HepG2 (cell line): Measurements from ENCODE around the gene ROBO2. TPM values are rescaled to one million over a fixed set of nuclear protein-coding genes. Genes with fewer than 3 reads are reported as not detected.

Experiments
- ATAC-seq: fragments of 200-7000 bp; cut with Tn5 transposase; 3 replicates; pipeline ENCODE4 v1.9.1; 2020; ENCODE audit warnings: mild to moderate bottlenecking, moderate library complexity
- BruUV-seq: library from RNA; stranded (reverse); fragments of 400-500 nt; replicated peaks from 2 replicates; lab custom pipeline; 2021; lab: Mats Ljungman, UMichigan
- CTCF ChIA-PET: fragments of 300-600 bp; formaldehyde crosslinking; extraction: SDS; loops from one replicate; lab custom pipeline; 2021; ENCODE audit warnings: low total read pairs, inconsistent platforms, low intra/inter-chr PET ratio; lab: Yijun Ruan, JAX
- POLR2A ChIA-PET: fragments of 350-600 bp; sonication (Branson Sonifier 250); formaldehyde crosslinking; loops from one replicate; lab custom pipeline; 2020; ENCODE audit warnings: antibody characterized with exemption, inconsistent platforms; lab: Yijun Ruan, JAX
- DNase-seq: peaks from one replicate; pipeline ENCODE4 v3.0.0-alpha.2; 2015; ENCODE audit warnings: low spot score
- FAIRE-seq: peaks from 3 replicates; lab custom pipeline; 2011; peaks lifted over from hg19 to GRCh38; lab: Jason Lieb, UNC
- H2AFZ ChIP-seq: one replicate; pipeline ENCODE4 v1.6.1; 2011; ENCODE audit warnings: low read length, inconsistent platforms
- H3K27ac ChIP-seq: fragments of 300-600 bp; 3 replicates; pipeline ENCODE4 v1.8.0; 2011; ENCODE audit warnings: mixed run types, mild to moderate bottlenecking, mixed read lengths, low read length, inconsistent platforms; ENCODE audit not compliant: insufficient read depth; ENCODE audit errors: extremely low read length
- H3K27me3 ChIP-seq, 2 experiments: fragments of 200-600 bp in 1 of 2; 2 replicates in 1 of 2; 3 replicates in 1 of 2; pipeline versions ENCODE4 v1.6.0 to v1.8.0; 2011; ENCODE audit warnings: low read length in 2 of 2, mild to moderate bottlenecking in 2 of 2, moderate library complexity in 2 of 2, inconsistent platforms in 1 of 2; ENCODE audit not compliant: insufficient read depth in 2 of 2, control insufficient read depth in 1 of 2
- H3K36me3 ChIP-seq, 2 experiments: fragments of 200-600 bp in 1 of 2; replicated peaks in 1 of 2; 2 replicates in 1 of 2; 3 replicates in 1 of 2; pipeline versions ENCODE4 v1.5.1 to v1.8.0; 2011; ENCODE audit warnings: low read length in 2 of 2, inconsistent platforms in 1 of 2; ENCODE audit not compliant: insufficient read depth in 2 of 2, control insufficient read depth in 1 of 2
- H3K4me1 ChIP-seq: 2 replicates; pipeline ENCODE4 v1.5.1; 2012; ENCODE audit warnings: low read length, inconsistent platforms; ENCODE audit not compliant: insufficient read depth
- H3K4me2 ChIP-seq: 2 replicates; pipeline ENCODE4 v1.6.0; 2011; ENCODE audit warnings: low read depth, low read length, inconsistent platforms
- H3K4me3 ChIP-seq, 3 experiments: fragments of 200-600 bp in 1 of 3; sonication (generic), shearing (Covaris generic) in 1 of 3; replicated peaks in 1 of 3; 2 replicates each; pipeline ENCODE4 v1.5.1; 2011 to 2016; ENCODE audit warnings: low read length in 3 of 3, inconsistent platforms in 2 of 3, low read depth in 2 of 3, mild to moderate bottlenecking in 2 of 3, control low read depth in 1 of 3, mixed read lengths in 1 of 3; ENCODE audit not compliant: insufficient read depth in 1 of 3
- H3K79me2 ChIP-seq: one replicate; pipeline ENCODE4 v1.6.1; 2011; ENCODE audit warnings: low read length, inconsistent platforms; ENCODE audit not compliant: insufficient read depth
- H3K9ac ChIP-seq: 2 replicates; pipeline ENCODE4 v1.6.0; 2011; ENCODE audit warnings: mild to moderate bottlenecking, low read depth, low read length, inconsistent platforms; ENCODE audit not compliant: insufficient read depth
- H3K9me3 ChIP-seq: 2 replicates; pipeline ENCODE4 v1.5.1; 2012; ENCODE audit warnings: mild to moderate bottlenecking, low read length
- H4K20me1 ChIP-seq: 2 replicates; pipeline ENCODE4 v1.6.0; 2011; ENCODE audit warnings: inconsistent platforms, mild to moderate bottlenecking, low read length, moderate library complexity; ENCODE audit not compliant: insufficient read depth
- ATRX ChIP-seq: sonication (generic); formaldehyde crosslinking; IDR thresholded peaks from 2 replicates; pipeline ENCODE4 v1.4.0; 2020; ENCODE audit warnings: missing genetic modification reagents, borderline replicate concordance
- CEBPG ChIP-seq: IDR thresholded peaks from 2 replicates; pipeline ENCODE4 v1.6.1; 2016
- KAT7 ChIP-seq: IDR thresholded peaks from 2 replicates; pipeline ENCODE4 v1.6.1; 2018; ENCODE audit warnings: borderline replicate concordance, missing compliant biosample characterization
- KAT8 ChIP-seq: IDR thresholded peaks from 2 replicates; pipeline ENCODE4 v1.6.1; 2016; ENCODE audit warnings: missing genetic modification reagents, missing compliant biosample characterization
- NFYB ChIP-seq: sonication (generic); formaldehyde crosslinking; IDR thresholded peaks from 2 replicates; pipeline ENCODE4 v1.4.0; 2020; ENCODE audit warnings: missing genetic modification reagents
- YY1 ChIP-seq: IDR thresholded peaks from 2 replicates; pipeline ENCODE4 v1.6.1; 2011; ENCODE audit warnings: low read length, low read depth, moderate library complexity, mild to moderate bottlenecking; ENCODE audit not compliant: insufficient read depth, insufficient replicate concordance
- ZNF17 ChIP-seq: sonication (generic); formaldehyde crosslinking; IDR thresholded peaks from 2 replicates; pipeline ENCODE4 v1.5.0; 2020; ENCODE audit warnings: mild to moderate bottlenecking, missing genetic modification reagents
- ZNF30 ChIP-seq: sonication (generic); formaldehyde crosslinking; IDR thresholded peaks from 2 replicates; pipeline ENCODE4 v1.5.0; 2020; ENCODE audit warnings: mild to moderate bottlenecking, missing genetic modification reagents
- ZNF558 ChIP-seq: sonication (generic); formaldehyde crosslinking; IDR thresholded peaks from 2 replicates; pipeline ENCODE4 v1.9.0; 2022; ENCODE audit warnings: mild to moderate bottlenecking, missing genetic modification reagents, borderline replicate concordance
- ZNF879 ChIP-seq: sonication (generic); formaldehyde crosslinking; IDR thresholded peaks from 2 replicates; pipeline ENCODE4 v1.8.1; 2023; ENCODE audit warnings: missing genetic modification reagents
- WGBS: methylation state at CpG from one replicate; pipeline ENCODE4 v1.1.6; 2017; ENCODE audit warnings: low lambda C conversion rate; 5-methylcytosine and 5-hydroxymethylcytosine counted together
- in situ Hi-C: cut with HindIII; loops from 2 replicates; pipeline ENCODE4 v1.10.0; 2017; ENCODE audit warnings: low pct_unique_long_range_greater_than_20kb; ENCODE audit not compliant: extremely low pct_ligation_motif_present
- intact Hi-C: fragments of 100-400 bp; cut with micrococcal nuclease; formaldehyde crosslinking; loops from one replicate; pipeline ENCODE4 v1.10.0; 2022; ENCODE audit not compliant: unreplicated experiment
- polyA plus RNA-seq, 8 experiments: library from polyadenylated mRNA; depleted of rRNA in 3 of 8; stranded (reverse) in 7 of 8; unstranded in 1 of 8; fragments of >200 nt; fragmentation: Illumina TruSeq in 4 of 8; extraction: Trizol in 4 of 8; gene quantifications; 2 replicates each; pipeline versions ENCODE4 v1.2.1 to v1.2.3, GENCODE V29; 2011 to 2016; ENCODE audit warnings: low read depth in 4 of 8, missing spikeins in 1 of 8, mixed read lengths in 1 of 8; ENCODE audit not compliant: insufficient read depth in 1 of 8
- total RNA-seq, 5 experiments: library from RNA; depleted of rRNA; stranded (reverse); fragments of >200 nt; fragmentation: Illumina TruSeq; extraction: Trizol; gene quantifications; 2 replicates each; pipeline ENCODE4 v1.2.3, GENCODE V29; 2016; ENCODE audit warnings: low read depth in 1 of 5
- TF ChIP-seq, protein P1 (sequence below): sonication (generic); formaldehyde crosslinking; conservative IDR thresholded peaks from 2 replicates; pipeline ENCODE4 v1.4.0; 2020; ENCODE audit warnings: missing genetic modification reagents
- TF ChIP-seq, protein P2 (sequence below): sonication (generic); formaldehyde crosslinking; IDR thresholded peaks from 2 replicates; pipeline ENCODE4 v1.5.0; 2020; ENCODE audit warnings: mild to moderate bottlenecking, missing genetic modification reagents
- TF ChIP-seq, protein P3 (sequence below): sonication (generic); formaldehyde crosslinking; IDR thresholded peaks from 2 replicates; pipeline ENCODE4 v1.4.0; 2020; ENCODE audit warnings: missing genetic modification reagents, mild to moderate bottlenecking, borderline replicate concordance
- TF ChIP-seq, protein P4 (sequence below): IDR thresholded peaks from 2 replicates; pipeline ENCODE4 v1.6.1; 2018; ENCODE audit warnings: missing genetic modification reagents, mild to moderate bottlenecking, missing compliant biosample characterization

The ROBO2 gene
- total and polyA plus RNA-seq, 2 of the 13 experiments (the other 11 are each of a cell fraction or from before 2014, with no cell fraction given) = not detected

DNA sequence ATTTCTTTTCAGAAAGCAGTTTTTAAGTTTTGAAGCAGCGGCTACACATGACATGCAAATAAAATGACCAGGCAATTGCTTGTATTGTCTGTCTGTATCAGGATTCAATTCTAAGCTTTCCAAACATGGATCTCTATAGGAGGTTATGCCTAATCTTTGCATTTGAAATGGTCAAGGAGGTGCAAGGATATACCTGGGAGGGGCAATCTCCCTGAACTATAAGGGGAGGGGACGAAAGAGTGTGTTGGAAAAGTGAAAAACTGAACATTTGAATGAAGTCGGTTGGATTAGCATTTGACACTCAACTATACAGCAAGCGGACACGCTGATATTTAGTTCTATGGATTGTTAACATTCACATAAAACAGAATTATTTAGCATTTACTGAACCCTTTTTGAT, 11.7 kb downstream of the ROBO2 start:
- no peak overlapping the region for H2AFZ ChIP-seq
- DNase-seq (no peak), ATAC-seq (no peak), FAIRE-seq (no peak)
- CTCF ChIA-PET = no interaction called here
- H3K79me2 ChIP-seq = no peaks in the 10 kb centered on the region
- in situ Hi-C loops = no loop called here
- intact Hi-C loops = no loop called here
- BruUV-seq = no TSS peak
- H3K4me3 ChIP-seq = no peak overlapping the region
- 75% methylated on average over 5 of the region's 5 CpGs for WGBS
- H3K9me3 ChIP-seq = no peaks in the 10 kb centered on the region
- H4K20me1 ChIP-seq = no peaks in the 10 kb centered on the region
- no peak overlapping the region for H3K27ac ChIP-seq
- H3K4me1 ChIP-seq = no peaks in the 10 kb centered on the region
- no peak overlapping the region for H3K4me2 ChIP-seq
- TF ChIP-seq CEBPG (CRISPR knock-in tag) = no peak
- TF ChIP-seq NFYB (CRISPR knock-in tag) = no peak
- TF ChIP-seq, protein P1, sequence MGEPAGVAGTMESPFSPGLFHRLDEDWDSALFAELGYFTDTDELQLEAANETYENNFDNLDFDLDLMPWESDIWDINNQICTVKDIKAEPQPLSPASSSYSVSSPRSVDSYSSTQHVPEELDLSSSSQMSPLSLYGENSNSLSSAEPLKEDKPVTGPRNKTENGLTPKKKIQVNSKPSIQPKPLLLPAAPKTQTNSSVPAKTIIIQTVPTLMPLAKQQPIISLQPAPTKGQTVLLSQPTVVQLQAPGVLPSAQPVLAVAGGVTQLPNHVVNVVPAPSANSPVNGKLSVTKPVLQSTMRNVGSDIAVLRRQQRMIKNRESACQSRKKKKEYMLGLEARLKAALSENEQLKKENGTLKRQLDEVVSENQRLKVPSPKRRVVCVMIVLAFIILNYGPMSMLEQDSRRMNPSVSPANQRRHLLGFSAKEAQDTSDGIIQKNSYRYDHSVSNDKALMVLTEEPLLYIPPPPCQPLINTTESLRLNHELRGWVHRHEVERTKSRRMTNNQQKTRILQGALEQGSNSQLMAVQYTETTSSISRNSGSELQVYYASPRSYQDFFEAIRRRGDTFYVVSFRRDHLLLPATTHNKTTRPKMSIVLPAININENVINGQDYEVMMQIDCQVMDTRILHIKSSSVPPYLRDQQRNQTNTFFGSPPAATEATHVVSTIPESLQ (CRISPR knock-in tag) = no peak
- TF ChIP-seq ZNF879 (CRISPR knock-in tag) = no peak
- TF ChIP-seq, protein P2, sequence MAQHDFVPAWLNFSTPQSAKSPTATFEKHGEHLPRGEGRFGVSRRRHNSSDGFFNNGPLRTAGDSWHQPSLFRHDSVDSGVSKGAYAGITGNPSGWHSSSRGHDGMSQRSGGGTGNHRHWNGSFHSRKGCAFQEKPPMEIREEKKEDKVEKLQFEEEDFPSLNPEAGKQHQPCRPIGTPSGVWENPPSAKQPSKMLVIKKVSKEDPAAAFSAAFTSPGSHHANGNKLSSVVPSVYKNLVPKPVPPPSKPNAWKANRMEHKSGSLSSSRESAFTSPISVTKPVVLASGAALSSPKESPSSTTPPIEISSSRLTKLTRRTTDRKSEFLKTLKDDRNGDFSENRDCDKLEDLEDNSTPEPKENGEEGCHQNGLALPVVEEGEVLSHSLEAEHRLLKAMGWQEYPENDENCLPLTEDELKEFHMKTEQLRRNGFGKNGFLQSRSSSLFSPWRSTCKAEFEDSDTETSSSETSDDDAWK (CRISPR knock-in tag) = no peak
- no peak for TF ChIP-seq ZNF558 (CRISPR knock-in tag)
- TF ChIP-seq KAT8 (CRISPR knock-in tag) = no peak
- no peak for TF ChIP-seq KAT7 (CRISPR knock-in tag)
- no peak for TF ChIP-seq ATRX
- no peak for TF ChIP-seq ZNF17
- TF ChIP-seq ZNF30 = no peak
- TF ChIP-seq, protein P3, sequence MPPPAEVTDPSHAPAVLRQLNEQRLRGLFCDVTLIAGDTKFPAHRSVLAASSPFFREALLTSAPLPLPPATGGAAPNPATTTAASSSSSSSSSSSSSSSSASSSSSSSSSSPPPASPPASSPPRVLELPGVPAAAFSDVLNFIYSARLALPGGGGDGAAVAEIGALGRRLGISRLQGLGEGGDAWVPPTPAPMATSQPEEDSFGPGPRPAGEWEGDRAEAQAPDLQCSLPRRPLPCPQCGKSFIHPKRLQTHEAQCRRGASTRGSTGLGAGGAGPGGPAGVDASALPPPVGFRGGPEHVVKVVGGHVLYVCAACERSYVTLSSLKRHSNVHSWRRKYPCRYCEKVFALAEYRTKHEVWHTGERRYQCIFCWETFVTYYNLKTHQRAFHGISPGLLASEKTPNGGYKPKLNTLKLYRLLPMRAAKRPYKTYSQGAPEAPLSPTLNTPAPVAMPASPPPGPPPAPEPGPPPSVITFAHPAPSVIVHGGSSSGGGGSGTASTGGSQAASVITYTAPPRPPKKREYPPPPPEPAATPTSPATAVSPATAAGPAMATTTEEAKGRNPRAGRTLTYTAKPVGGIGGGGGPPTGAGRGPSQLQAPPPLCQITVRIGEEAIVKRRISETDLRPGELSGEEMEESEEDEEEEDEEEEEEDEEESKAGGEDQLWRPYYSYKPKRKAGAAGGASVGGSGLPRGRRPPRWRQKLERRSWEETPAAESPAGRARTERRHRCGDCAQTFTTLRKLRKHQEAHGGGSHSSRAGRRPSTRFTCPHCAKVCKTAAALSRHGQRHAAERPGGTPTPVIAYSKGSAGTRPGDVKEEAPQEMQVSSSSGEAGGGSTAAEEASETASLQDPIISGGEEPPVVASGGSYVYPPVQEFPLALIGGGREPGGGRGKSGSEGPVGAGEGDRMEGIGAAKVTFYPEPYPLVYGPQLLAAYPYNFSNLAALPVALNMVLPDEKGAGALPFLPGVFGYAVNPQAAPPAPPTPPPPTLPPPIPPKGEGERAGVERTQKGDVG (CRISPR knock-in tag) = no peak
- TF ChIP-seq, protein P4, sequence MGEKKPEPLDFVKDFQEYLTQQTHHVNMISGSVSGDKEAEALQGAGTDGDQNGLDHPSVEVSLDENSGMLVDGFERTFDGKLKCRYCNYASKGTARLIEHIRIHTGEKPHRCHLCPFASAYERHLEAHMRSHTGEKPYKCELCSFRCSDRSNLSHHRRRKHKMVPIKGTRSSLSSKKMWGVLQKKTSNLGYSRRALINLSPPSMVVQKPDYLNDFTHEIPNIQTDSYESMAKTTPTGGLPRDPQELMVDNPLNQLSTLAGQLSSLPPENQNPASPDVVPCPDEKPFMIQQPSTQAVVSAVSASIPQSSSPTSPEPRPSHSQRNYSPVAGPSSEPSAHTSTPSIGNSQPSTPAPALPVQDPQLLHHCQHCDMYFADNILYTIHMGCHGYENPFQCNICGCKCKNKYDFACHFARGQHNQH (CRISPR knock-in tag) = no peak
- no peak for TF ChIP-seq YY1
- H3K36me3 ChIP-seq = no peaks in the 10 kb centered on the region
- POLR2A ChIA-PET = no interaction called here
- H3K27me3 ChIP-seq = no peaks in the 10 kb centered on the region
- H3K9ac ChIP-seq = no peak overlapping the region
